HG02938 (cell line): ENCODE results near the gene IFT172.

Experiments
- ATAC-seq: cut with Tn5 transposase; IDR thresholded peaks from one replicate; pipeline ENCODE4 v1.9.1; 2021; ENCODE audit warnings: mild to moderate bottlenecking, moderate library complexity; ENCODE audit not compliant: unreplicated experiment

The IFT172 gene

DNA sequence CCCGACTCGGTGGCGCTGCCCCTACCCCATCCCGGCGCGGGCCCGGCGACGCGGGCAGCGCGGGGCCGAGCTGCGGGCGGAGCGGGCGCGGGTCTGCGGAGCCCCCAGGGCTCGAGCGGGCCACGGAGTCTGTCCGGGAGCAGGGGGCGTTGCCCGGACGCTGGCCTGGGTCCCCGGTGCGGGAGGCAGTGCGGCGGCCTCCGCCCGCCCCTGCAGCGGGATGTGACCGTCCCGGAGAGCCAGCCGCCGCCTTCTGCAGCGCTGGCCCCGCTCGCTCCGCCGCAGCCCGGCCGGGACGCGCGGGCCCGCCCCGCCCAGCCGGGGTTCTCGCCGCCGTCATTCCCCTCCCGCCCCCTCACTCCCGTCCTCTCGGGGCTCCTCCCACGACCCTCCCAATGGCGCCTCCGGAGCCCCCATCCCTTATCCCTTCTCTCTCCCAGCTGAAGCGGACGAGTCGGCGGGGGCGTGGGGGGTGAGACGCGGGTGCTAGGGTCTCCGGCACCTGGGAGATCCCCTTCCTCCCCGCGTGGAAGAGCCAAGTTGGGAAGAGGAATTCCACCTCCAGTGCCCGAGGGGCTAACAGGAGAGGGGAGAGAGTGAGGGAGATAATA lies 5.5 kb upstream of the IFT172 start, which contains the start of gene FNDC4:
Gene FNDC4, minus strand, starts transcription at position 257 of the 611 bp plus-strand sequence. CDS start 521 bp downstream, outside the sequence.
- no peak for ATAC-seq

DNA sequence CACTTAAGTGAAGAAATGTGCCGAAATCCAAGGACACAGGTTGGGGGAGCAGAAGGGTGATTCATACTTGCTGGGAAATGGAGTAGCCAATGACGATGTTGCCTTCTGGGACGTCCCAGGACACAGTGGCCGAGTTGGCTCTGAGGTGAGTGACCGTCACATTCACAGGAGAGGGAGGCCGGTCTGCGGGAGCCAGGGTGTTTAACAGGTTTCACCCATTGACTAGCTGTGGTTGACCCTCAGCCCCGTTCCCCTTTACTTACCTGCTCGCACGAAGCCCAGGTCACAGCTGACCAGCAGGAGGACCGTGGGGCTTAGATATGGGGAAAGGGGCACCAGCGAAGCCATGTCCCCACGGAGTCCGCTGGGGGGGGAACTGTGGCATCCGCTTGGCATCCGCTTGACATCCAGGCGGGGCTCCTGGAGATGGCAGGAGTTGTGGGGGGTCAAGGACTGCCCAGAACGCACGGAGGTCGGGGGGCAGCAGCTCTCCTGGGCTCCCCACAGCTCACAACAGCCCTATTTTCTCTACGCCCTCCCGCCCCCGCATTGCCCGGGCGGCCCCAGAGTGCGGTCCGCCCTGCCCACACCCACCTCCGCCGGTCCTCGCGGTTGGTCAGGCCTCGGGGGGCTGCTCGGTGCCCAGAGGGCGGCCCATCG lies 4.9 kb upstream of the IFT172 start:
- no peak for ATAC-seq

- no peak for ATAC-seq
Measured at GRCh38 chr2:27493948-27494283, 4.4 kb upstream of the IFT172 start.

- no peak for ATAC-seq
Measured at GRCh38 chr2:27492557-27492956, 3.0 kb upstream of the IFT172 start.

DNA sequence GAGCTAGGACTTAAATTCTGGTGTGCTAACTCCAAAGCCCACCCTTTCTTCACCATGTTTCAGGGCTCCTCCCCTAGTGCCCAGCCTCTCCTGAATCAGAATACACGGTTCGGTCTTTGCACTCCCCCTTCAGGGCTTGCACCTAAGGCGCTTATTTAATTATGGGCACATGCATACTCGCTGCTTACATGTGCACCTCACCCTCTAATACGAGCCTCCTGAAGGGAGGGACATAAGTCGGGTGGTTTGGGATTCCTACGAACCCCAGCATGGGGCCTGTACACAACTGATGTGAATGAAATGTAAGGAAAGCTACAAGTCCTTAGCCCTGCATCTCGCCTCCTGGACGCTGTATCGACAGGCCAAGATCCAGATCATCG lies 435 bp downstream of the IFT172 start:
- ATAC-seq, result peak; percentile 9

GRCh38 chr2:27485496-27485895 lies 4.0 kb downstream of the IFT172 start:
- no peak for ATAC-seq

DNA sequence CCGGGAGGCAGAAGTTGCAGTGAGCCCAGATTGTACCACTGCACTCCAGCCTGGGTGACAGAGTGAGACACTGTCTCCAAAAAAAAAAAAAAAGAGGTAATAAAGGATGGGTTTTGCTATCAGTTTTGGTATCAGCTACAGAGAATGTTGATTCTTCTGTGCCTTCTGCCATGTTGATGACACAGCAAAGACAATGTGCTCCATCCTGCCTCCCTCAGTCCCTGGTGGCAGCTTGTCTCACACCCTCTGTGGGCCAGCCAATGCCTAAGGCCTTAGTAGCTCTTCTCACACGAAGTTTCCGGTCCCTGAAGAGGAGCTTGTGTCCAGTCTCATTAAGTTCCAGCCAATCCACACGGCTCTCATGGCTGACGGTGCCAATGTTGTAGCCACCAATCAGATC lies 17.6 kb downstream of the IFT172 start:
- ATAC-seq, result no peak

GRCh38 chr2:27464443-27464842 lies 25.1 kb downstream of the IFT172 start:
- no peak for ATAC-seq

DNA sequence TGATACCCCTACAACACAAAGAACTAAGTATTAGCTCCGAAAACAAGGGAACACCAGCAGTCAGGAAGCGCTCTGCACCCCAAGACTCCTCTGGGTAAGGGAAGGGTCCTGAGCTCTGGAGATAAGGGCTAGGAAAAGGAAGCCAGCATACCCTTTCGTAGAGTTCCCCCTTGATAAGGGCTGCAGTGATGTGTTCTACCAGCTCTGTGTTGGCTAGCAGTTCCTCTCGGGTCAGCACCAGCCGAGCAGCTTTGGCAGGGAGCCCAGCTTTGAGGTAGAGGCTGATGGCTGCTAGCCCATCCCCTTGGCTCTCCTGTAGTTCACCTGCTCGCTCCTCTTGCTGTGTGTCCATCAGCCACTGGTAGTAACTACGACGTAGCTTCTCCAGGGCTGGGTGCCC lies 28.4 kb downstream of the IFT172 start:
- no peak for ATAC-seq

GRCh38 chr2:27453968-27454367 lies 35.6 kb downstream of the IFT172 start:
- ATAC-seq, result no peak

- no peak for ATAC-seq
Measured at GRCh38 chr2:27451095-27451494, 38.4 kb downstream of the IFT172 start.

DNA sequence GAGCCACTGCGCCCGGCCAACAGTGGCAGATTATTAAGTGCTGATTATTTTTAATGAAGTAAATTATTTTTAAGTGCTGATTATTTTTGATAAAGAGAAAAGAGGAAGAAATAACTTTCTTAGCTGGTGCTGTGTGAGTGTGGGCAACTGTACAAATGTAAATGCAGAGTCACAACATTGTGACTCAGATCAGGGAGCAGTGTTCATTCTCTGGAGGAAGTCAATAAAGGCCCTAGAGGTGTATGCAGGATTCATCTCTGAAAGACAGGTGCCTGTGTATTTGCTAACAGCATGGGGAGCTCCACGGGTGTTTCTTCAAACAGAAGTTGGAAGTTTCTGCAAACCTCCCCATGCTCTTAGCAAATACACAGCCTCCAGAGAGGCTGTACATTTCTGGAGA lies 41.2 kb downstream of the IFT172 start:
- ATAC-seq, result no peak

GRCh38 chr2:27446057-27446456 lies 43.5 kb downstream of the IFT172 start:
- ATAC-seq, result no peak

GRCh38 chr2:27445615-27446014 lies 43.9 kb downstream of the IFT172 start:
- ATAC-seq, result no peak

DNA sequence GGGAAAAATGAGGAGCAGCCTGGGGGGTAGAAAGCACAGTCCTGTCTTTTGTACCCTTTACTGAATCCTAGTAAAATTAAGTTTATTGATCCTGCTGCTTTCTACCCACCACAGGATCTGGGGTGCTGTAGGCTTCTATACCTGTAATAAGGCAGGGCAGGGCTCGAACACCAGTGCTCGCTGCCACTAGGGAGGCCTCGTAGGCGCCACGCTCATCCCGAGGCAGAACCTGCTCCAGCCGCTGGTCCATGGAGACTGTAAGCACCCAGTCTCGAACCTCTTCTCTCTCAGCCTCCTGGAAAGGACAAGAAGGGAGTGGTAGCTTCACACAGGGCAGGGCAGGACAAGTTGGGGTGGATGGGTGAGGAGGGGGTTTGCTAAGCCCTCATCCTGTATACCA lies 44.4 kb downstream of the IFT172 start:
- ATAC-seq, result no peak

DNA sequence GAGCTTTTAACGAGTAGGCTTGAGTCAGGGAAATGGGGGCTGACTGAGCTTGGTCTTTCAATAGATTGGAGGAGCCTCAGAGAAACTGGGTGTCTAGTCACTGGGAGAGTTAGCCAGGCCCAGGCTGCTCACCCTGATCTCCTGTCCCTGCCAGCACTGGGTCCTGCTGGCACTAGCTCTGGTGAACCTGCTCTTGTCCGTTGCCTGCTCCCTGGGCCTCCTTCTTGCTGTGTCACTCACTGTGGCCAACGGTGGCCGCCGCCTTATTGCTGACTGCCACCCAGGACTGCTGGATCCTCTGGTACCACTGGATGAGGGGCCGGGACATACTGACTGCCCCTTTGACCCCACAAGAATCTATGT lies 46.6 kb downstream of the IFT172 start:
- ATAC-seq, result no peak

GRCh38 chr2:27441958-27442919 lies 47.3 kb downstream of the IFT172 start, which contains the start of gene KRTCAP3:
TSS of gene KRTCAP3 (plus strand) at chr2:27442381. CDS start at chr2:27442413, 32 bp downstream.
- ATAC-seq, result no peak

GRCh38 chr2:27441226-27441926 lies 48.2 kb downstream of the IFT172 start:
- no peak for ATAC-seq

- ATAC-seq, result no peak
Measured at GRCh38 chr2:27435628-27436027, 53.9 kb downstream of the IFT172 start.

DNA sequence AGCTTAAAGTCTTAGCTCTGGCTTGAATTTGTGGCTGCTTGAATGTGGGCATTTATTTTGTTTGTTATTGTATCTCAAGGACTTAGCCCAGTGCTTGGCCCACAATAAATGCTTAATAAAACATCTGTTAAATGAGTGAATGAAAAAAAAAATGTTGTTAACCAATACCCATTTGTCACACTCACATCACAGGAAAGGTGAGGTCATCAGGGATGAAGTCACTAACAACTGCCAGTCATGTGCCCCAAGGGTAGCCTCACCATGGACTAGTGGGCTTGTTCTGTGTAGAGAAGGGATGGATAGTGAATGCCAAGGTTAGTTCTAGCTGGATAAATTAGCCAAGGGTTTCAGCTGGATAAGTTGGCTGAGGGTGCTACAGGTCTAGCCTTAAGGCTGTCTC lies 58.1 kb downstream of the IFT172 start:
- ATAC-seq, result no peak

DNA sequence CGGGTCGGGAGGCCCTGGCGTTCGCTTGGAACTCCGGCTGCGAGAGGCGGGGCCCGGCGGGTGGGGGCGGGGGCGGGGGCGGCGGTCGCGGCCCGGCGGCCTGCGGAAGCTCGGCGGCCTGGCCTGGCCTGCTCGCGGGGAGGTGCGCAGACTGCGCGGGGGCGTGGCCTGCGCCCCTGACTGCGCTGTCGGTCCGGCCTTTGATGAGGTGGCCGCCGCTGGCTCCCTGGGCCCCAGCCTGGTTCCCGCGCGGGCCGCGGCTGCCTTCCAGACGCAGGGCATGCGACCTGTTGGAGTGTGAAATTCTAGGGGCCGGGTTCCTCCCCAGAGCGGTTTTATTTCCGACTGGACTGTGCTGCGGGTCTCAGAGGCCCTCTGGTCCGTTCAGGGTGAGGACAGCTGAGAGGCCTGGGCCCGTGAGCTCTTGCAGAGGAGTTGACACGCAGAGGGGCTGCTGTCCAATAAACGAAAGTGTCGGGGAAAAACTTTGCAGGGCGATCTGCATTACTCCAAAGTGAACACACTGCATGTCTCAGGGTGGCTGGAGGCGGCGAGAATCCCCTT lies 60.5 kb downstream of the IFT172 start:
- peak; percentile 53 for ATAC-seq
